Measurements from ENCODE around the gene IL18R1. TPM values are rescaled to one million over a fixed set of nuclear protein-coding genes. Genes with fewer than 3 reads are reported as not detected.

The IL18R1 gene
- 0.85 and 1.5 TPM in 2 replicates for total RNA-seq

GRCh38 chr2:102355526-102356380 is at the start of gene IL18R1:
Gene IL18R1 (plus strand): TSS chr2:102355796. CDS start chr2:102362661, 6,865 bp downstream.

GRCh38 chr2:102310964-102311640 is 44.5 kb upstream of the IL18R1 start, which contains the start of gene IL1RL1:
Gene IL1RL1 (plus strand): TSS chr2:102311563. CDS start chr2:102338265, 26,702 bp downstream.

GRCh38 chr2:102422910-102423309 is 67.3 kb downstream of the IL18R1 start, which contains the start of gene IL18RAP:
Gene IL18RAP (plus strand): TSS chr2:102423160. CDS start chr2:102423278, 118 bp downstream.

Other genes with a start within 250 kb of the IL18R1 start
- 109 and 193 TPM in 2 replicates for gene IL1R1, start 213.1 kb upstream of the IL18R1 start, total RNA-seq
- 0.85 and 1.5 TPM in 2 replicates for gene IL1RL2, start 168.8 kb upstream of the IL18R1 start, total RNA-seq
- 0.14 and 0.18 TPM in 2 replicates for gene IL1RL1, start 44.2 kb upstream of the IL18R1 start, total RNA-seq
- not detected in 2 replicates for gene IL18RAP, start 67.4 kb downstream of the IL18R1 start, total RNA-seq
- gene SLC9A4, start 117.4 kb downstream of the IL18R1 start, total RNA-seq = under 0.01 TPM in 1 of 2 replicates, not detected in the other